Central memory CD8-positive, alpha-beta T cell (primary cell): ENCODE data around the gene HOXD11.

Source experiments
- ATAC-seq: fragments of 150-1000 bp; cut with Tn5 transposase; replicated peaks from 2 replicates; pipeline ENCODE4 v1.10.0; 2022; ENCODE audit warnings: mild to moderate bottlenecking, moderate FRiP score, moderate number of reproducible peaks; ENCODE audit not compliant: poor library complexity, severe bottlenecking; ENCODE audit errors: extremely low read depth
- DNase-seq, 2 donors: peaks; one replicate each; pipeline ENCODE4 v3.0.0; 2021; ENCODE audit warnings: low spot score in 2 of 2
- H3K27ac Mint-ChIP-seq: one replicate; pipeline ENCODE4 v1.8.0; 2022; ENCODE audit warnings: low read depth, mild to moderate bottlenecking, moderate library complexity, mixed read lengths
- H3K27me3 Mint-ChIP-seq: one replicate; pipeline ENCODE4 v1.8.0; 2022; ENCODE audit warnings: mixed read lengths
- H3K36me3 Mint-ChIP-seq: one replicate; pipeline ENCODE4 v1.8.0; 2022; ENCODE audit warnings: mild to moderate bottlenecking, moderate library complexity, mixed read lengths; ENCODE audit not compliant: insufficient read depth
- H3K4me1 Mint-ChIP-seq: one replicate; pipeline ENCODE4 v1.8.0; 2022; ENCODE audit warnings: mixed read lengths
- H3K4me3 Mint-ChIP-seq: one replicate; pipeline ENCODE4 v1.8.0; 2022; ENCODE audit warnings: mild to moderate bottlenecking, moderate library complexity, mixed read lengths
- H3K9me3 Mint-ChIP-seq: one replicate; pipeline ENCODE4 v1.8.0; 2022; ENCODE audit warnings: mixed read lengths

The HOXD11 gene

GRCh38 chr2:176099728-176100546, 7.1 kb upstream of the HOXD11 start, which contains the start of gene HOXD12:
Gene HOXD12 (plus strand): TSS chr2:176099795. CDS start chr2:176099802, 7 bp downstream.
- Mint-ChIP-seq H3K36me3 (peaks cover 18% of the 10 kb centered on the region), H3K27ac (no peak within 1 kb of the TSS), H3K9me3 (no peaks in the 10 kb centered on the region), H3K4me3 (peak within 1 kb of the TSS; percentile 75), H3K27me3 (peaks cover 100% of the 10 kb centered on the region), H3K4me1 (peaks cover 20% of the 10 kb centered on the region)
- ATAC-seq (no peak), DNase-seq (no peak)

GRCh38 chr2:176100547-176101140, 6.4 kb upstream of the HOXD11 start:
- Mint-ChIP-seq H3K27ac (no peak overlapping the region), H3K9me3 (no peaks in the 10 kb centered on the region), H3K27me3 (peaks cover 100% of the 10 kb centered on the region), H3K36me3 (peaks cover 20% of the 10 kb centered on the region), H3K4me3 (no peak overlapping the region), H3K4me1 (peaks cover 22% of the 10 kb centered on the region)
- DNase-seq (no peak), ATAC-seq (no peak)

GRCh38 chr2:176101216-176101830, 5.8 kb upstream of the HOXD11 start:
- DNase-seq (no peak), ATAC-seq (no peak)
- Mint-ChIP-seq H3K27me3 (peaks cover 100% of the 10 kb centered on the region), H3K4me1 (peaks cover 27% of the 10 kb centered on the region), H3K9me3 (peaks cover 5% of the 10 kb centered on the region), H3K36me3 (peaks cover 26% of the 10 kb centered on the region), H3K4me3 (no peak overlapping the region), H3K27ac (no peak overlapping the region)

GRCh38 chr2:176101842-176102241, 5.2 kb upstream of the HOXD11 start:
- peaks cover 29% of the 10 kb centered on the region for H3K36me3 Mint-ChIP-seq
- H3K27me3 Mint-ChIP-seq: peaks cover 100% of the 10 kb centered on the region
- H3K27ac Mint-ChIP-seq: no peak overlapping the region
- ATAC-seq: no peak
- peaks cover 6% of the 10 kb centered on the region for H3K9me3 Mint-ChIP-seq
- no peak for DNase-seq
- peaks cover 24% of the 10 kb centered on the region for H3K4me1 Mint-ChIP-seq
- no peak overlapping the region for H3K4me3 Mint-ChIP-seq

GRCh38 chr2:176102309-176102866, 4.7 kb upstream of the HOXD11 start:
- peaks cover 26% of the 10 kb centered on the region for H3K36me3 Mint-ChIP-seq
- no peak overlapping the region for H3K4me3 Mint-ChIP-seq
- H3K27me3 Mint-ChIP-seq: peaks cover 94% of the 10 kb centered on the region
- peaks cover 6% of the 10 kb centered on the region for H3K9me3 Mint-ChIP-seq
- peaks cover 19% of the 10 kb centered on the region for H3K4me1 Mint-ChIP-seq
- DNase-seq (no peak), ATAC-seq (no peak)
- no peak overlapping the region for H3K27ac Mint-ChIP-seq

GRCh38 chr2:176103194-176103593, 3.9 kb upstream of the HOXD11 start:
- ATAC-seq: no peak
- Mint-ChIP-seq H3K36me3 (peaks cover 24% of the 10 kb centered on the region), H3K27ac (no peak overlapping the region), H3K4me1 (peaks cover 13% of the 10 kb centered on the region), H3K4me3 (no peak overlapping the region), H3K9me3 (peaks cover 6% of the 10 kb centered on the region), H3K27me3 (peaks cover 86% of the 10 kb centered on the region)
- no peak for DNase-seq

GRCh38 chr2:176103742-176104315, 3.3 kb upstream of the HOXD11 start:
- Mint-ChIP-seq H3K4me1 (peaks cover 13% of the 10 kb centered on the region), H3K27me3 (peaks cover 86% of the 10 kb centered on the region), H3K4me3 (no peak overlapping the region), H3K9me3 (peaks cover 6% of the 10 kb centered on the region), H3K36me3 (peaks cover 22% of the 10 kb centered on the region), H3K27ac (no peak overlapping the region)
- DNase-seq: no peak
- ATAC-seq: no peak

GRCh38 chr2:176104316-176105077, 2.6 kb upstream of the HOXD11 start:
- H3K27ac Mint-ChIP-seq: no peak overlapping the region
- ATAC-seq (no peak), DNase-seq (no peak)
- H3K36me3 Mint-ChIP-seq: peaks cover 21% of the 10 kb centered on the region
- peaks cover 86% of the 10 kb centered on the region for H3K27me3 Mint-ChIP-seq
- H3K4me1 Mint-ChIP-seq: peaks cover 13% of the 10 kb centered on the region
- H3K4me3 Mint-ChIP-seq: no peak overlapping the region
- H3K9me3 Mint-ChIP-seq: peaks cover 6% of the 10 kb centered on the region

- Mint-ChIP-seq H3K9me3 (peaks cover 6% of the 10 kb centered on the region), H3K4me1 (peaks cover 13% of the 10 kb centered on the region), H3K27me3 (peaks cover 86% of the 10 kb centered on the region), H3K36me3 (peaks cover 23% of the 10 kb centered on the region), H3K27ac (peak overlapping the region; percentile 70), H3K4me3 (no peak overlapping the region)
- ATAC-seq: no peak
- no peak for DNase-seq
Observed at GRCh38 chr2:176105078-176105729, 1.9 kb upstream of the HOXD11 start.

- peak overlapping the region; percentile 70 for H3K27ac Mint-ChIP-seq
- no peak for ATAC-seq
- H3K27me3 Mint-ChIP-seq: peaks cover 86% of the 10 kb centered on the region
- H3K4me1 Mint-ChIP-seq: peaks cover 13% of the 10 kb centered on the region
- H3K4me3 Mint-ChIP-seq: peak overlapping the region; percentile 23
- H3K36me3 Mint-ChIP-seq: peaks cover 23% of the 10 kb centered on the region
- DNase-seq: no peak
- peaks cover 6% of the 10 kb centered on the region for H3K9me3 Mint-ChIP-seq
Observed at GRCh38 chr2:176105730-176106580, 1.1 kb upstream of the HOXD11 start.

GRCh38 chr2:176107731-176108181, 676 bp downstream of the HOXD11 start:
- no peak overlapping the region for H3K4me3 Mint-ChIP-seq

More at GRCh38 chr2:176107731-176108181, 676 bp downstream of the HOXD11 start:
- peaks cover 6% of the 10 kb centered on the region for H3K9me3 Mint-ChIP-seq
- H3K4me1 Mint-ChIP-seq: peaks cover 13% of the 10 kb centered on the region
- no peak overlapping the region for H3K27ac Mint-ChIP-seq
- DNase-seq: no peak
- ATAC-seq: no peak
- peaks cover 29% of the 10 kb centered on the region for H3K36me3 Mint-ChIP-seq
- H3K27me3 Mint-ChIP-seq: peaks cover 86% of the 10 kb centered on the region
